Liver (tissue), 9 donors: Measurements from ENCODE around the gene LASP1. TPM values are rescaled to one million over a fixed set of nuclear protein-coding genes. Genes with fewer than 3 reads are reported as not detected.

ENCODE experiments used
- DNase-seq: peaks from one replicate; pipeline ENCODE4 v3.0.0-alpha.2; 2017; ENCODE audit warnings: low spot score
- H3K27ac ChIP-seq, 2 donors: one replicate each; pipeline ENCODE4 v1.7.0; 2013; ENCODE audit warnings: inconsistent platforms in 2 of 2, low read length in 2 of 2, control low read depth in 1 of 2, low read depth in 1 of 2, mild to moderate bottlenecking in 1 of 2
- H3K27me3 ChIP-seq, 4 donors: one replicate each; pipeline versions ENCODE4 v1.6.1 to v1.7.0; 2013; ENCODE audit warnings: low read length in 3 of 4, inconsistent platforms in 1 of 4, mild to moderate bottlenecking in 1 of 4, moderate library complexity in 1 of 4; ENCODE audit not compliant: control insufficient read depth in 4 of 4, insufficient read depth in 4 of 4
- H3K36me3 ChIP-seq, 4 donors: one replicate each; pipeline versions ENCODE4 v1.6.1 to v1.7.0; 2013; ENCODE audit warnings: low read length in 3 of 4, mild to moderate bottlenecking in 3 of 4, low read depth in 1 of 4, moderate library complexity in 1 of 4; ENCODE audit not compliant: control insufficient read depth in 4 of 4, insufficient read depth in 3 of 4
- H3K4me1 ChIP-seq, 4 donors: one replicate each; pipeline versions ENCODE4 v1.6.1 to v1.7.0; 2013; ENCODE audit warnings: low read length in 3 of 4, mild to moderate bottlenecking in 3 of 4, moderate library complexity in 1 of 4; ENCODE audit not compliant: control insufficient read depth in 4 of 4, insufficient read depth in 4 of 4
- H3K4me3 ChIP-seq, 3 donors: one replicate each; pipeline versions ENCODE4 v1.6.1 to v1.7.0; 2013; ENCODE audit warnings: low read length in 3 of 3, control low read depth in 1 of 3, low read depth in 1 of 3, mild to moderate bottlenecking in 1 of 3
- H3K9ac ChIP-seq, 2 donors: one replicate each; pipeline ENCODE4 v1.7.0; 2013; ENCODE audit warnings: low read length in 2 of 2, mild to moderate bottlenecking in 2 of 2, moderate library complexity in 2 of 2, control low read depth in 1 of 2, low read depth in 1 of 2
- H3K9me3 ChIP-seq, 4 donors: one replicate each; pipeline versions ENCODE4 v1.6.1 to v1.7.0; 2013; ENCODE audit warnings: low read length in 3 of 4; ENCODE audit not compliant: control insufficient read depth in 4 of 4
- ATF3 ChIP-seq: IDR thresholded peaks from 2 replicates; pipeline ENCODE4 v1.6.1; 2016; ENCODE audit warnings: antibody characterized with exemption
- CTCF ChIP-seq: fragments of 150-350 bp; IDR thresholded peaks from 2 replicates; pipeline ENCODE4 v1.5.1; 2017; ENCODE audit warnings: improper control_type of control experiment, low read depth, low read length; ENCODE audit not compliant: missing input control
- EGR1 ChIP-seq, 2 donors: IDR thresholded peaks; 2 replicates each; pipeline ENCODE4 v1.6.1; 2016 to 2018; ENCODE audit warnings: antibody characterized with exemption in 2 of 2, low read depth in 2 of 2
- FOXA1 ChIP-seq: IDR thresholded peaks from 2 replicates; pipeline ENCODE4 v1.6.1; 2016; ENCODE audit warnings: antibody characterized with exemption
- FOXA2 ChIP-seq: IDR thresholded peaks from 2 replicates; pipeline ENCODE4 v1.6.1; 2016; ENCODE audit warnings: antibody characterized with exemption
- GABPA ChIP-seq, 2 donors: IDR thresholded peaks in 1 of 2; conservative IDR thresholded peaks in 1 of 2; 2 replicates each; pipeline ENCODE4 v1.6.1; 2016; ENCODE audit warnings: antibody characterized with exemption in 2 of 2, mild to moderate bottlenecking in 1 of 2, moderate library complexity in 1 of 2
- HNF4A ChIP-seq, 2 donors: conservative IDR thresholded peaks; 2 replicates each; pipeline ENCODE4 v1.6.1; 2016; ENCODE audit warnings: antibody characterized with exemption in 2 of 2, mild to moderate bottlenecking in 2 of 2
- HNF4G ChIP-seq: IDR thresholded peaks from 2 replicates; pipeline ENCODE4 v1.6.1; 2016; ENCODE audit warnings: antibody characterized with exemption
- JUND ChIP-seq, 2 donors: IDR thresholded peaks; 2 replicates each; pipeline ENCODE4 v1.6.1; 2016; ENCODE audit warnings: antibody characterized with exemption in 2 of 2
- MAX ChIP-seq: IDR thresholded peaks from 2 replicates; pipeline ENCODE4 v1.6.1; 2016; ENCODE audit warnings: antibody characterized with exemption
- NR2F2 ChIP-seq: IDR thresholded peaks from 2 replicates; pipeline ENCODE4 v1.6.1; 2016; ENCODE audit warnings: antibody characterized with exemption
- RAD21 ChIP-seq, 2 donors: IDR thresholded peaks; 2 replicates each; pipeline ENCODE4 v1.6.1; 2016; ENCODE audit warnings: antibody characterized with exemption in 2 of 2, mild to moderate bottlenecking in 2 of 2
- REST ChIP-seq: IDR thresholded peaks from 2 replicates; pipeline ENCODE4 v1.6.1; 2016; ENCODE audit warnings: antibody characterized with exemption, mild to moderate bottlenecking
- RXRA ChIP-seq, 2 donors: IDR thresholded peaks; 2 replicates each; pipeline ENCODE4 v1.6.1; 2017 to 2018; ENCODE audit warnings: antibody characterized with exemption in 2 of 2, mild to moderate bottlenecking in 1 of 2
- SP1 ChIP-seq: IDR thresholded peaks from 2 replicates; pipeline ENCODE4 v1.6.1; 2018; ENCODE audit warnings: antibody characterized with exemption, mild to moderate bottlenecking
- TAF1 ChIP-seq: conservative IDR thresholded peaks from 2 replicates; pipeline ENCODE4 v1.6.1; 2016; ENCODE audit warnings: antibody characterized with exemption, mild to moderate bottlenecking
- YY1 ChIP-seq: IDR thresholded peaks from 2 replicates; pipeline ENCODE4 v1.6.1; 2016; ENCODE audit warnings: antibody characterized with exemption, mild to moderate bottlenecking
- ZBTB33 ChIP-seq: IDR thresholded peaks from 2 replicates; pipeline ENCODE4 v1.6.1; 2016; ENCODE audit warnings: antibody characterized with exemption
- WGBS: extraction: QIAGEN DNeasy Blood & Tissue Kit; methylation state at CpG from one replicate; pipeline ENCODE4 v1.1.7; 2013; 5-methylcytosine and 5-hydroxymethylcytosine counted together
- polyA plus RNA-seq, 2 donors: library from polyadenylated mRNA; stranded (reverse) in 1 of 2; unstranded in 1 of 2; fragments of 200-250 nt in 1 of 2; fragments of >200 nt in 1 of 2; fragmentation: Nextera tagmentation in 1 of 2; extraction: Ambion mirVana in 1 of 2; gene quantifications; one replicate each; pipeline versions ENCODE4 v1.2.1 to v1.2.3, GENCODE V29; 2013 to 2015
- total RNA-seq, 2 donors: library from RNA; depleted of rRNA; stranded (reverse); fragments of >200 nt; gene quantifications; one replicate each; pipeline ENCODE4 v1.2.3, GENCODE V29; 2014
- donor health status: healthy.
- donor health status: healthy.
- donor health status: healthy.
- donor health status: healthy.
- donor health status: healthy.

Gene LASP1
- total and polyA plus RNA-seq, 4 donors, result 18.2 to 77.7 (median 68.4) TPM

- peak within 1 kb of the TSS; percentile 42 to 96 for H3K9ac ChIP-seq
- peaks cover 1 to 12% (median 10%) of the 10 kb centered on the region in 4 donors for H3K36me3 ChIP-seq
- peak within 1 kb of the TSS; percentile 71 to 98 (median 96) for H3K4me3 ChIP-seq
- peak; percentile 82 for TF ChIP-seq YY1
- TF ChIP-seq JUND (IDR thresholded peaks at IDR 0.05), result peak in 1 of 2 donors; percentile 44
- peak; percentile 70 to 95 for TF ChIP-seq GABPA (IDR thresholded peaks at IDR 0.05 in 1 of 2, conservative IDR thresholded peaks at IDR 0.05 in 1 of 2)
- peak; percentile 48 to 53 for TF ChIP-seq EGR1 (IDR thresholded peaks at IDR 0.05; ENCODE audit: low read depth in 2 of 2)
- TF ChIP-seq MAX, result peak; percentile 43
- peak in 1 of 2 donors; percentile 35 for TF ChIP-seq HNF4A (conservative IDR thresholded peaks at IDR 0.05)
- peak; percentile 86 for TF ChIP-seq NR2F2
- TF ChIP-seq ZBTB33, result peak; percentile 93
- peak; percentile 72 for TF ChIP-seq REST
- TF ChIP-seq RAD21 (IDR thresholded peaks at IDR 0.05), result peak in 1 of 2 donors; percentile 20
- no peak for TF ChIP-seq FOXA2
- no peak for TF ChIP-seq HNF4G
- TF ChIP-seq SP1, result peak; percentile 77
- TF ChIP-seq FOXA1, result no peak
- TF ChIP-seq CTCF, result no peak
- no peak for TF ChIP-seq TAF1
- peak; percentile 77 for TF ChIP-seq ATF3
- peak; percentile 54 to 65 for TF ChIP-seq RXRA (IDR thresholded peaks at IDR 0.05)
- no peaks in the 10 kb centered on the region for H3K27me3 ChIP-seq
- peak within 1 kb of the TSS; percentile 90 to 97 for H3K27ac ChIP-seq
- H3K9me3 ChIP-seq, result no peaks in the 10 kb centered on the region
- 1% methylated on average over 55 of the region's 55 CpGs for WGBS
- peak; percentile 100 for DNase-seq
- H3K4me1 ChIP-seq, result peaks cover 3 to 24% (median 18%) of the 10 kb centered on the region in 4 donors
Observed at GRCh38 chr17:38824899-38825761, 44.7 kb upstream of the LASP1 start, which contains the start of gene CWC25. Gene CWC25, minus strand, starts transcription at chr17:38825321. Its CDS starts 138 bp downstream, at chr17:38825183.
